ENCODE results near the gene HSPA2. TPM values are rescaled to one million over a fixed set of nuclear protein-coding genes. Genes with fewer than 3 reads are reported as not detected.

The HSPA2 gene
- total RNA-seq, 1 donor from 2014 or later: 5.4 TPM

DNA sequence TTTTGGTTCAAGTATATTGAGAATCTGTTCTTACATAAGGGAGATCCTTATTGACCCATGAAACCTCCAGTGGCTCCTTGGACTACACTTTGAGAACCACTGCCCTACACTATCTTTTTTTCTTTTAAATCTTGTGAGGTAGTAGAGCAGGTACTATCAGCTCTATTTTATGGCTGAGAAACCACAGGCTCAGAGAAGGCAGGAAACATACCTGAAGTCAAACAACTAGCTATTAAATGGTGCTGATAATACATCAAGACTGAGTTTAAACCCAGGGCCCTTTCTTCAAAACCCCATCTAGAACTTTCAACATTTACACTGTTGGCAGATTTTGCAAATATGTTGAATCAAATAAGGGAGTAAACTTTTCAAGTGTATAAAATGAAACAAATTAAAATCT, 43.8 kb upstream of the HSPA2 start:
- Mint-ChIP-seq H3K9me3 (no peaks in the 10 kb centered on the region), H3K4me1 (peaks cover 36% of the 10 kb centered on the region), H3K4me3 (no peak overlapping the region), H3K36me3 (ENCODE audit: low read depth) (peaks cover 38% of the 10 kb centered on the region), H3K27ac (no peak overlapping the region), H3K27me3 (no peaks in the 10 kb centered on the region)
- intact Hi-C loops (cut with micrococcal nuclease): no loop called here
- ATAC-seq (ENCODE audit: low read depth): no peak
- TF ChIP-seq, protein P1, sequence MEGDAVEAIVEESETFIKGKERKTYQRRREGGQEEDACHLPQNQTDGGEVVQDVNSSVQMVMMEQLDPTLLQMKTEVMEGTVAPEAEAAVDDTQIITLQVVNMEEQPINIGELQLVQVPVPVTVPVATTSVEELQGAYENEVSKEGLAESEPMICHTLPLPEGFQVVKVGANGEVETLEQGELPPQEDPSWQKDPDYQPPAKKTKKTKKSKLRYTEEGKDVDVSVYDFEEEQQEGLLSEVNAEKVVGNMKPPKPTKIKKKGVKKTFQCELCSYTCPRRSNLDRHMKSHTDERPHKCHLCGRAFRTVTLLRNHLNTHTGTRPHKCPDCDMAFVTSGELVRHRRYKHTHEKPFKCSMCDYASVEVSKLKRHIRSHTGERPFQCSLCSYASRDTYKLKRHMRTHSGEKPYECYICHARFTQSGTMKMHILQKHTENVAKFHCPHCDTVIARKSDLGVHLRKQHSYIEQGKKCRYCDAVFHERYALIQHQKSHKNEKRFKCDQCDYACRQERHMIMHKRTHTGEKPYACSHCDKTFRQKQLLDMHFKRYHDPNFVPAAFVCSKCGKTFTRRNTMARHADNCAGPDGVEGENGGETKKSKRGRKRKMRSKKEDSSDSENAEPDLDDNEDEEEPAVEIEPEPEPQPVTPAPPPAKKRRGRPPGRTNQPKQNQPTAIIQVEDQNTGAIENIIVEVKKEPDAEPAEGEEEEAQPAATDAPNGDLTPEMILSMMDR (IDR thresholded peaks at IDR 0.05): no peak
- POLR2A ChIA-PET: no interaction called here
- DNase-seq: no peak
- CTCF ChIA-PET: interaction anchor here (0.7 to 2.1 kb wide), 3 partner anchors 14 to 67 kb away, joined by 3 to 11 read pairs (median 7); no protein-coding TSS in a partner anchor

GRCh38 chr14:64500088-64500487, 40.5 kb upstream of the HSPA2 start:
- no peak for DNase-seq
- ATAC-seq (ENCODE audit: low read depth): no peak
- no peaks in the 10 kb centered on the region for H3K27me3 Mint-ChIP-seq
- peaks cover 43% of the 10 kb centered on the region for H3K4me1 Mint-ChIP-seq
- H3K27ac Mint-ChIP-seq: peak overlapping the region; percentile 99
- H3K36me3 Mint-ChIP-seq (ENCODE audit: low read depth): peaks cover 29% of the 10 kb centered on the region
- H3K9me3 Mint-ChIP-seq: no peaks in the 10 kb centered on the region
- H3K4me3 Mint-ChIP-seq: peak overlapping the region; percentile 25
- POLR2A ChIA-PET: interaction anchor here (2.2 kb wide), 1 partner anchor 112 kb away, joined by 6 read pairs; the partner anchor contains the start of gene MTHFD1
- CTCF ChIA-PET: interaction anchor here (3.3 kb wide), 1 partner anchor 11 kb away, joined by 32 read pairs; no protein-coding TSS in a partner anchor
- TF ChIP-seq, protein P1 (IDR thresholded peaks at IDR 0.05): no peak
- intact Hi-C loops (cut with micrococcal nuclease): loop anchor here (5.0 to 10.0 kb wide), 5 partner anchors 485 to 1025 kb away; partner anchors contain the start of genes FNTB, SGPP1 and SYNE2

- ChIA-PET CTCF (interaction anchor here (0.9 to 3.3 kb wide), 6 partner anchors 10 to 157 kb away, joined by 3 to 32 read pairs (median 4); partner anchors contain the start of gene HSPA2), POLR2A (interaction anchor here (1.0 to 4.5 kb wide), 10 partner anchors 9 to 265 kb away, joined by 3 to 55 read pairs (median 13); partner anchors contain the start of genes AKAP5, HSPA2 and MTHFD1)
- H3K27me3 Mint-ChIP-seq: no peaks in the 10 kb centered on the region
- intact Hi-C loops (cut with micrococcal nuclease): loop anchor here (1.0 to 10.0 kb wide), 8 partner anchors 10 to 1027 kb away; partner anchors contain the start of genes FNTB, SGPP1 and SYNE2
- DNase-seq (no peak), ATAC-seq (ENCODE audit: low read depth) (no peak)
- H3K36me3 Mint-ChIP-seq (ENCODE audit: low read depth): peaks cover 28% of the 10 kb centered on the region
- TF ChIP-seq, protein P1 (IDR thresholded peaks at IDR 0.05): no peak
- H3K4me1 Mint-ChIP-seq: peaks cover 57% of the 10 kb centered on the region
- peak overlapping the region; percentile 97 for H3K4me3 Mint-ChIP-seq
- H3K9me3 Mint-ChIP-seq: no peaks in the 10 kb centered on the region
- H3K27ac Mint-ChIP-seq: peak overlapping the region; percentile 99
These were observed 39.0 kb upstream of the HSPA2 start for GRCh38 chr14:64501411-64502171.

DNA sequence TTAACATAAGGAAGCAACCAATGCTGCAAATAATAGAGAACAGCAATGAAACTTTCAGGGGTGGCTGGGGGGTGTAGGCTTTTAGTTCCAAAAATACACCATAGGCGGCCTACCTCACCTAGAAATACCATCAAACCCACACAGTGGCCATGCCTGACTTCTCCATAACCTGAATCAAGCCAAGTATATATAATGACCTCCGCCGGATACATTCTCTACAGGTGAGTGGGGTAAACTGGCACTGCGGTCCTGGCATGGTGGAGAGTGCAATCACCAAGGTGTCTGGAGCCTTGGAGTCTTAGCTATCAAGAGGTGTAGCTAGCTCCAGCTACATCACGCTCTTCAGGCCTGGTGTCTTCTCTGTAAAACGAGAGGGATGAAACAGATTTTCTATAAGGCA, 38.1 kb upstream of the HSPA2 start:
- ChIA-PET POLR2A (interaction anchor here (0.6 to 4.5 kb wide), 20 partner anchors 8 to 835 kb away, joined by 3 to 60 read pairs (median 6); partner anchors contain the start of genes AKAP5, HSPA2 and MTHFD1), CTCF (interaction anchor here (1.4 to 3.3 kb wide), 3 partner anchors 9 to 37 kb away, joined by 3 to 32 read pairs (median 11); partner anchors contain the start of gene AKAP5)
- Mint-ChIP-seq H3K27me3 (no peaks in the 10 kb centered on the region), H3K36me3 (ENCODE audit: low read depth) (peaks cover 25% of the 10 kb centered on the region), H3K27ac (peak overlapping the region; percentile 99), H3K4me3 (peak overlapping the region; percentile 97), H3K9me3 (no peaks in the 10 kb centered on the region), H3K4me1 (peaks cover 66% of the 10 kb centered on the region)
- intact Hi-C loops (cut with micrococcal nuclease): loop anchor here (1.0 to 10.0 kb wide), 8 partner anchors 9 to 1028 kb away; partner anchors contain the start of genes FNTB, SGPP1 and SYNE2
- DNase-seq (no peak), ATAC-seq (ENCODE audit: low read depth) (no peak)
- TF ChIP-seq, protein P1 (IDR thresholded peaks at IDR 0.05): no peak

All from activated B cell treated with CpG ODN at 0.5 μM for 24 hours (primary cell).